Tibial artery (tissue), 4 donors: ENCODE results near the gene IL19.
"Not testable (repeated sequence)": the region's sequence is repeated elsewhere in the genome, so short reads cannot be mapped to it uniquely, and the experiment has no call there.

Experiments
- DNase-seq, 2 donors: peaks; one replicate each; pipeline ENCODE4 v3.0.0-alpha.2; 2019
- H3K27ac ChIP-seq, 2 donors: fragments of 200-600 bp; sonication (generic) in 1 of 2; 1 replicate in 1 of 2; 2 replicates in 1 of 2; pipeline ENCODE4 v1.5.1; 2018 to 2019; ENCODE audit warnings: mild to moderate bottlenecking in 1 of 2
- H3K27me3 ChIP-seq, 2 donors: fragments of 200-600 bp; sonication (generic) in 1 of 2; one replicate each; pipeline versions ENCODE4 v1.5.1 to v1.6.0; 2016 to 2019
- H3K36me3 ChIP-seq, 3 donors: fragments of 200-600 bp; sonication (generic) in 2 of 3; one replicate each; pipeline ENCODE4 v1.5.1; 2016 to 2019; ENCODE audit warnings: mild to moderate bottlenecking in 2 of 3
- H3K4me1 ChIP-seq, 4 donors: fragments of 200-600 bp; sonication (generic) in 2 of 4; 1 replicate in 3 of 4; 2 replicates in 1 of 4; pipeline ENCODE4 v1.5.1; 2016 to 2019
- H3K4me3 ChIP-seq, 2 donors: fragments of 200-600 bp; sonication (generic) in 1 of 2; 1 replicate in 1 of 2; 2 replicates in 1 of 2; pipeline ENCODE4 v1.5.1; 2018 to 2019; ENCODE audit warnings: mild to moderate bottlenecking in 2 of 2
- H3K9me3 ChIP-seq, 3 donors: fragments of 200-600 bp; sonication (generic) in 1 of 3; one replicate each; pipeline ENCODE4 v1.5.1; 2016 to 2019
- intact Hi-C: fragments of 100-400 bp; cut with DNase I; formaldehyde crosslinking; loops from one replicate; pipeline ENCODE4 v1.15.0; 2023; ENCODE audit warnings: low total_unique reads
- TF ChIP-seq, protein P1 (sequence below), 2 experiments: fragments of 200-600 bp in 1 of 2; fragments of 450-650 bp in 1 of 2; IDR thresholded peaks; one replicate each; pipeline ENCODE4 v1.5.1; 2017 to 2019; ENCODE audit warnings: antibody characterized with exemption in 2 of 2, mild to moderate bottlenecking in 1 of 2, moderate library complexity in 1 of 2

IL19 gene

DNA sequence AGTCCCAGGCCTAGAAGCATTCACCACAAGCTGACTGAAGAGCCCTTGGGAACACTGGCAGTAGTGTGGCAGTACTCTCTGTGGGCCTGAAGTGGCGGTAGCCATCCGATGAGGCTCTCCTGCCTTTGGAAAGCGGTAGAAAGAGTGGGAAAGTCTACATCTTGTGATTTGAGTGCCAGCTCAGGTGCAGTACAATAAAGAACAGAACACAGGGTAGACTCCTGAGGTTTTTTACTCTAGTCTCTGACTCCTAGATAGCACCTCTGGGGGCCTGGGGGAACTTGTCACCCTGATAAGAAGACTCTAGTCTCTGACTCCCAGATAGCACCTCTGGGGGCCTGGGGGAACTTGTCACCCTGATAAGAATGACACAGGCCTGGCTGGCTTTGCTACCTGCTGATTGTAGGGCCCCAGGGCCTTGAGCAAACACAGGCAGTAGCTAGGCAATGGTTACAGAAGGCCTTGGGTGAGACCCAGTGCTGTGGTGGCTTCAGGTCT lies 76.8 kb downstream of the IL19 start:
- H3K9me3 ChIP-seq = no peaks in the 10 kb centered on the region
- H3K27me3 ChIP-seq = peaks cover 0 to 11% of the 10 kb centered on the region in 2 donors
- H3K27ac ChIP-seq = no peak overlapping the region
- no peaks in the 10 kb centered on the region for H3K36me3 ChIP-seq
- H3K4me1 ChIP-seq = no peaks in the 10 kb centered on the region
- TF ChIP-seq, protein P1, sequence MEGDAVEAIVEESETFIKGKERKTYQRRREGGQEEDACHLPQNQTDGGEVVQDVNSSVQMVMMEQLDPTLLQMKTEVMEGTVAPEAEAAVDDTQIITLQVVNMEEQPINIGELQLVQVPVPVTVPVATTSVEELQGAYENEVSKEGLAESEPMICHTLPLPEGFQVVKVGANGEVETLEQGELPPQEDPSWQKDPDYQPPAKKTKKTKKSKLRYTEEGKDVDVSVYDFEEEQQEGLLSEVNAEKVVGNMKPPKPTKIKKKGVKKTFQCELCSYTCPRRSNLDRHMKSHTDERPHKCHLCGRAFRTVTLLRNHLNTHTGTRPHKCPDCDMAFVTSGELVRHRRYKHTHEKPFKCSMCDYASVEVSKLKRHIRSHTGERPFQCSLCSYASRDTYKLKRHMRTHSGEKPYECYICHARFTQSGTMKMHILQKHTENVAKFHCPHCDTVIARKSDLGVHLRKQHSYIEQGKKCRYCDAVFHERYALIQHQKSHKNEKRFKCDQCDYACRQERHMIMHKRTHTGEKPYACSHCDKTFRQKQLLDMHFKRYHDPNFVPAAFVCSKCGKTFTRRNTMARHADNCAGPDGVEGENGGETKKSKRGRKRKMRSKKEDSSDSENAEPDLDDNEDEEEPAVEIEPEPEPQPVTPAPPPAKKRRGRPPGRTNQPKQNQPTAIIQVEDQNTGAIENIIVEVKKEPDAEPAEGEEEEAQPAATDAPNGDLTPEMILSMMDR (IDR thresholded peaks at IDR 0.05) = no peak
- intact Hi-C loops = no loop called here
- DNase-seq = no peak
- H3K4me3 ChIP-seq = no peak overlapping the region

DNA sequence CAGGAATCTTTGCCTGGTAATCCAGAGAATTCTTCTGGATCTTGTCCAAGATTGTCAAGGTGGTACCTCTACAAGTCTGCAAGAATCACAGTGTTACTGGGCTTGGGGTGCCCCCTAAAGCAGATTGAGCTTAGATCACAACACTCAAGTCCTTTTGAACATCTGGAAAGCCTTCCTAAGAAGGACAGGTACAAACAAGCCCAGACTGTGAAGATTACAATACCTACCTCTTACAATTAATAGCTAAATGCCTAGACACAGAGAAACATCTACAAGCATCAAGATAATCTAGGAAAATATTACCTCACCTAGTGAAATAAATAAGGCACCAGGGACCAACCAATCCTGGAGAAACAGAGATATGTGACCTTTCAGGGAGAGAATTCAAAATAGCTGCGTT lies 77.4 kb downstream of the IL19 start:
- Histone ChIP-seq H3K4me1 (no peaks in the 10 kb centered on the region), H3K9me3 (peaks cover 0 to 4% (median 0%) of the 10 kb centered on the region in 3 donors), H3K27me3 (peaks cover 0 to 11% of the 10 kb centered on the region in 2 donors), H3K36me3 (no peaks in the 10 kb centered on the region), H3K27ac (no peak overlapping the region), H3K4me3 (no peak overlapping the region)
- DNase-seq = no peak
- intact Hi-C loops = no loop called here
- TF ChIP-seq, protein P1 (IDR thresholded peaks at IDR 0.05) = no peak

DNA sequence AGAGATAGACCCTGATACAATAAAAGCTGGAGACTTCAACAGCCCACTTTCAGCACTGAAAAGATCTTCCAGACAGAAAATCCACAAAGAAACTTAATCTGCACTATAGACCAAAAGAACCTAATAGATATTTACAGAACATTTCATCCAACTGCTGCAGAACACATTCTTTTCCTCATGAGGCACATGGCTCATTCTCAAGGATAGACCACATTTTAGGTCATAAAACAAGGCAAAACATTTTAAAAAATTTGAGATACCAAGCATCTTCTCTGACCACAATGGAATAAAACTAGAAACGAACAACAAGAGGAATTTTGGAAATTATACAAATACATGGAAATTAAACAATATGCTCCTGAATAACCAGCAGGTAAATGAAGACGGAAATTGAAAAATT lies 79.8 kb downstream of the IL19 start:
- intact Hi-C loops = no loop called here
- DNase-seq = no peak
- Histone ChIP-seq H3K9me3 (peaks cover 0 to 4% (median 3%) of the 10 kb centered on the region in 3 donors), H3K27ac (no peak overlapping the region), H3K4me1 (no peaks in the 10 kb centered on the region), H3K4me3 (no peak overlapping the region), H3K36me3 (no peaks in the 10 kb centered on the region), H3K27me3 (peaks cover 0 to 7% of the 10 kb centered on the region in 2 donors)
- TF ChIP-seq, protein P1 (IDR thresholded peaks at IDR 0.05) = no peak

DNA sequence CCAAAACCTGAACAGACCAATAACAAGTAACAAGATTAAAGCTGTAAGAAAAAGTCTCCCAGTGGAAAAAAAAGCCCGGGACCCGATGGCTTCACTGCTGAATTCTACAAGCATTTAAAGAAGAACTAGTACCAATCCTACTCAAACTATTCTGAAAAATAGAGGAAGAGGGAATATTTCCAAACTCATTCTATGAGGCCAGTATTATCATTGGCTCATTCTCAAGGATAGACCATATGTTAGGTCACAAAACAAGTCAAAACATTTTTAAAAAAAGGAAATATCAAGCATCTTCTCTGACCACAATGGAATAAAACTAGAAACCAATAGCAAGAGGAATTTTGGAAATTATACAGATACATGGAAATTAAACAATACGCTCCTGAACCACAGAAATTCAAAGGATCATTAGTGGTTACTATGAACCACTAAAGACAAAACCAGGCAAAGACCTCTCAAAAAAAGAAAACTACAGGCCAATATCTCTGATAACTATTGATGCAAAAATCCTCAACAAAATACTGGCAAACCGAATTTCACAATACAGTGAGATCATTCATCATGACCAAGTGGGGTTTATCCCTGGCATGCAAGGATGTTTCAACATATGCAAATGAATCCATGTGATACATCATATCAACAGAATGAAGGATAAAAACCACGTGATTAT lies 80.9 kb downstream of the IL19 start:
- Histone ChIP-seq H3K27me3 (peaks cover 0 to 7% of the 10 kb centered on the region in 2 donors), H3K9me3 (peaks cover 0 to 4% (median 3%) of the 10 kb centered on the region in 3 donors), H3K4me1 (no peaks in the 10 kb centered on the region), H3K36me3 (no peaks in the 10 kb centered on the region), H3K27ac (no peak overlapping the region), H3K4me3 (no peak overlapping the region)
- intact Hi-C loops = no loop called here
- DNase-seq = no peak
- TF ChIP-seq, protein P1 (IDR thresholded peaks at IDR 0.05) = no peak

DNA sequence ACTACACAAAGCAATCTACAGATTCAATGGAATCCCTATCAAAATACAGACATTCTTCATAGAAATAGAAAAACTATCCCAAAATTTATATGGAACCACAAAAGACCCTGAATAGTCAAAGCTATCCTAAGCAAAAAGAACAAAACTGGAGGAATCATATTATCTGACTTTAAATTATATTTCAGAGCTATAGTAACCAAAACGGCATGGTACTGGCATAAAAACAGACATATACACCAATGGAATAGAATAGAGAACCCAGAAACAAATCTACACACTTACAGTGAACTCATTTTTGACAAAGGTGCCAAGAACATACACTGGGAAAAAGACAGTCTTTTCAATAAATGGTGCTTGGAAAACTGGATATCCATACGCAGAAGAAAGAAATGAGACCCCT lies 82.1 kb downstream of the IL19 start:
- H3K27ac ChIP-seq, intact Hi-C loops, H3K27me3 ChIP-seq, H3K36me3 ChIP-seq, DNase-seq, H3K4me1 ChIP-seq, H3K4me3 ChIP-seq, H3K9me3 ChIP-seq: not testable (repeated sequence)

DNA sequence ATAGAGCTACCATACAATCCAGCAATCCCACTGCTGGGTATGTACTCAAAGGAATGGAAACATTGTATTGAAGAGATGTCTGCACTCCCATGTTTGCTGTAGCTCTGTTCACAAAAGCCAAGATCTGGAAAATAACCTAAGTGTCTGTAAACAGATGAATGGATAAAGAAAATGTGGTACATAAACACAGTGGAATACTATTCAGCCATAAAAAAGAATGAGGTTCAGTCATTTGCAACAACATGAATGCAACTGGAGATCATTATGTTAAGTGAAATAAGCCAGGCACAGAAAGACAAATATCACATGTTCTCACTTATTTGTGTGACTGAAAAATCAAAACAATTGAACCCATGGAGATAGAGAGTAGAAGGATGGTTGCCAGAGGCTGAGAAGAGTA lies 83.1 kb downstream of the IL19 start:
- H3K27me3 ChIP-seq, H3K36me3 ChIP-seq, H3K9me3 ChIP-seq, intact Hi-C loops, DNase-seq, H3K4me1 ChIP-seq, H3K4me3 ChIP-seq, H3K27ac ChIP-seq: not testable (repeated sequence)
